Measurements from ENCODE around the gene GFPT1.

Gene GFPT1

GRCh38 chr2:69384618-69385081 lies 2.4 kb downstream of the GFPT1 start:
- H3K4me3 ChIP-seq (ENCODE audit: low read length) = no peak overlapping the region
- no peak for DNase-seq (ENCODE audit: low read depth)
- TF ChIP-seq CTCF (conservative IDR thresholded peaks at IDR 0.05; ENCODE audit: low read depth, low read length) = no peak

GRCh38 chr2:69383176-69383812 lies 3.7 kb downstream of the GFPT1 start:
- TF ChIP-seq CTCF (conservative IDR thresholded peaks at IDR 0.05; ENCODE audit: low read depth, low read length) = no peak
- H3K4me3 ChIP-seq (ENCODE audit: low read length) = no peak overlapping the region
- DNase-seq (ENCODE audit: low read depth) = no peak

- no peak for DNase-seq (ENCODE audit: low read depth)
- no peak for TF ChIP-seq CTCF (conservative IDR thresholded peaks at IDR 0.05; ENCODE audit: low read depth, low read length)
- no peak overlapping the region for H3K4me3 ChIP-seq (ENCODE audit: low read length)
Observed at GRCh38 chr2:69382547-69382946, 4.5 kb downstream of the GFPT1 start.

- no peak for TF ChIP-seq CTCF (conservative IDR thresholded peaks at IDR 0.05; ENCODE audit: low read depth, low read length)
- no peak overlapping the region for H3K4me3 ChIP-seq (ENCODE audit: low read length)
- no peak for DNase-seq (ENCODE audit: low read depth)
Observed at GRCh38 chr2:69381337-69381737, 5.7 kb downstream of the GFPT1 start.

- H3K4me3 ChIP-seq (ENCODE audit: low read length) = no peak overlapping the region
- no peak for DNase-seq (ENCODE audit: low read depth)
- no peak for TF ChIP-seq CTCF (conservative IDR thresholded peaks at IDR 0.05; ENCODE audit: low read depth, low read length)
Observed at GRCh38 chr2:69380072-69380917, 6.7 kb downstream of the GFPT1 start.

- TF ChIP-seq CTCF (conservative IDR thresholded peaks at IDR 0.05; ENCODE audit: low read depth, low read length) = no peak
- DNase-seq (ENCODE audit: low read depth) = no peak
- H3K4me3 ChIP-seq (ENCODE audit: low read length) = no peak overlapping the region
Observed at GRCh38 chr2:69376403-69376802, 10.6 kb downstream of the GFPT1 start.
